ENCODE data around the gene SLC38A8.

GRCh38 chr16:84036982-84037425, 5.6 kb downstream of the SLC38A8 start:
- TF ChIP-seq CTCF (IDR thresholded peaks at IDR 0.05) (no peak), POLR2A (IDR thresholded peaks at IDR 0.05) (no peak)
